Ovary (tissue), 9 donors: ENCODE data around the gene AKT1S1. TPM values are rescaled to one million over a fixed set of nuclear protein-coding genes. Genes with fewer than 3 reads are reported as not detected.

ENCODE experiments used
- DNase-seq, 5 donors: peaks; one replicate each; pipeline ENCODE4 v3.0.0-alpha.2; 2019 to 2020
- H3K27ac ChIP-seq, 2 donors: fragments of 200-600 bp; one replicate each; pipeline versions ENCODE4 v1.5.1 to v1.8.0; 2019 to 2022
- H3K27me3 ChIP-seq: fragments of 200-600 bp; one replicate; pipeline ENCODE4 v1.8.0; 2022
- H3K36me3 ChIP-seq: fragments of 200-600 bp; sonication (generic); one replicate; pipeline ENCODE4 v1.5.1; 2019
- H3K4me1 ChIP-seq: one replicate; pipeline ENCODE4 v1.8.1; 2013; ENCODE audit warnings: mild to moderate bottlenecking, moderate library complexity; ENCODE audit not compliant: insufficient read depth
- H3K4me3 ChIP-seq: fragments of 200-600 bp; sonication (generic); one replicate; pipeline ENCODE4 v1.5.1; 2017
- H3K9me3 ChIP-seq, 2 donors: fragments of 200-600 bp in 1 of 2; sonication (generic) in 1 of 2; one replicate each; pipeline versions ENCODE4 v1.5.1 to v1.8.1; 2013 to 2019; ENCODE audit warnings: mild to moderate bottlenecking in 1 of 2, moderate library complexity in 1 of 2
- EP300 ChIP-seq: sonication (generic); formaldehyde crosslinking; IDR thresholded peaks from one replicate; pipeline ENCODE4 v1.6.1; 2017; ENCODE audit warnings: antibody characterized with exemption
- POLR2A ChIP-seq: fragments of 450-650 bp; IDR thresholded peaks from one replicate; pipeline ENCODE4 v1.6.1; 2017; ENCODE audit warnings: antibody characterized with exemption, mild to moderate bottlenecking, moderate library complexity
- WGBS, 3 donors: extraction: QIAGEN DNeasy Blood & Tissue Kit in 1 of 3; methylation state at CpG; one replicate each; pipeline versions ENCODE4 v1.1.5 to v1.1.7; 2013 to 2017; 5-methylcytosine and 5-hydroxymethylcytosine counted together
- intact Hi-C, 4 donors: fragments of 100-400 bp; cut with DNase I; formaldehyde crosslinking; loops; one replicate each; pipeline versions ENCODE4 v1.11.0 to v1.15.1; 2022 to 2023
- polyA plus RNA-seq, 2 donors: library from polyadenylated mRNA; stranded (reverse); fragments of 200-250 nt in 1 of 2; fragments of 350-450 nt in 1 of 2; fragmentation: Illumina TruSeq in 1 of 2; extraction: RNeasy Lipid Tissue Mini Kit (QIAGEN cat#74804) in 1 of 2; gene quantifications; one replicate each; pipeline ENCODE4 v1.2.3, GENCODE V29; 2013 to 2014
- total RNA-seq, 7 donors: library from RNA; depleted of rRNA in 2 of 7; stranded (reverse); fragments of >200 nt in 2 of 7; fragmentation: NEBNext Ultra II Directional in 3 of 7; extraction: Animal tissue kit (Norgen Biotek cat#: 25700) in 3 of 7; gene quantifications; one replicate each; pipeline versions ENCODE4 v1.1.0 to v1.2.4, GENCODE V29; 2016 to 2023
- TF ChIP-seq, protein P1 (sequence below), 3 donors: fragments of 450-650 bp in 2 of 3; fragments of 200-600 bp in 1 of 3; IDR thresholded peaks; one replicate each; pipeline versions ENCODE4 v1.5.1 to v1.8.0; 2016 to 2022; ENCODE audit warnings: antibody characterized with exemption in 3 of 3, mild to moderate bottlenecking in 1 of 3
- donor health status: DM: no; HTN: no; CAD: no; lungs with moderate emphysema.
- donor health status: DM: no; HTN: no; CAD: no.
- donor health status: Bipolar disorder and iron deficiency.
- donor health status: DM: yes; HTN: yes; CAD: no.
- donor health status: DM: no; HTN: no; CAD: no.
- donor health status: DM: yes; HTN: yes; CAD: no.

Gene AKT1S1
- total and polyA plus RNA-seq, 9 donors = 10.6 to 45.3 (median 30.0) TPM

DNA sequence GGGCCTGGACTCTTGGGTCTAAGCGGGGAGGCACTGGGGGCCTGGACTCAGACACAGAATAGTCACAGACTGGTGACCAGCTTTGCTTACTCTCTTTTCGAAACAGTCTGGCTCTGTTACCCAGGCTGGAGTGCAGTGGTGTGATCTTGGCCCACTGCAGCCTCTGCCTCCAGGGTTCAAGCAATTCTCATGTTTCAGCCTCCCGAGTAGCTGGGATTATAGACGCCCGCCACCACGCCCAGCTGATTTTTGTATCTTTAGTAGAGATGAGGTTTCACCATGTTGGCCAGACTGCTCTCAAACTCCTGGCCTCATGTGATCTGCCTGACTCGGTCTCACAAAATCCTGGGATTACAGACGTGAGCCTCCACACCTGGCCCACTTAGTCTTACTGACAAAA is 48.0 kb downstream of the AKT1S1 start:
- WGBS, 3 donors = 92 to 93% (median 92%) methylated on average over 7 to 8 of the region's 8 CpGs
- Histone ChIP-seq H3K36me3 (no peaks in the 10 kb centered on the region), H3K4me3 (no peak overlapping the region), H3K4me1 (peaks cover 3% of the 10 kb centered on the region), H3K27ac (no peak overlapping the region), H3K27me3 (no peaks in the 10 kb centered on the region), H3K9me3 (no peaks in the 10 kb centered on the region)
- no peak for TF ChIP-seq EP300
- TF ChIP-seq POLR2A = no peak
- TF ChIP-seq, protein P1, sequence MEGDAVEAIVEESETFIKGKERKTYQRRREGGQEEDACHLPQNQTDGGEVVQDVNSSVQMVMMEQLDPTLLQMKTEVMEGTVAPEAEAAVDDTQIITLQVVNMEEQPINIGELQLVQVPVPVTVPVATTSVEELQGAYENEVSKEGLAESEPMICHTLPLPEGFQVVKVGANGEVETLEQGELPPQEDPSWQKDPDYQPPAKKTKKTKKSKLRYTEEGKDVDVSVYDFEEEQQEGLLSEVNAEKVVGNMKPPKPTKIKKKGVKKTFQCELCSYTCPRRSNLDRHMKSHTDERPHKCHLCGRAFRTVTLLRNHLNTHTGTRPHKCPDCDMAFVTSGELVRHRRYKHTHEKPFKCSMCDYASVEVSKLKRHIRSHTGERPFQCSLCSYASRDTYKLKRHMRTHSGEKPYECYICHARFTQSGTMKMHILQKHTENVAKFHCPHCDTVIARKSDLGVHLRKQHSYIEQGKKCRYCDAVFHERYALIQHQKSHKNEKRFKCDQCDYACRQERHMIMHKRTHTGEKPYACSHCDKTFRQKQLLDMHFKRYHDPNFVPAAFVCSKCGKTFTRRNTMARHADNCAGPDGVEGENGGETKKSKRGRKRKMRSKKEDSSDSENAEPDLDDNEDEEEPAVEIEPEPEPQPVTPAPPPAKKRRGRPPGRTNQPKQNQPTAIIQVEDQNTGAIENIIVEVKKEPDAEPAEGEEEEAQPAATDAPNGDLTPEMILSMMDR (IDR thresholded peaks at IDR 0.05) = no peak
- no peak for DNase-seq
- intact Hi-C loops = no loop called here

DNA sequence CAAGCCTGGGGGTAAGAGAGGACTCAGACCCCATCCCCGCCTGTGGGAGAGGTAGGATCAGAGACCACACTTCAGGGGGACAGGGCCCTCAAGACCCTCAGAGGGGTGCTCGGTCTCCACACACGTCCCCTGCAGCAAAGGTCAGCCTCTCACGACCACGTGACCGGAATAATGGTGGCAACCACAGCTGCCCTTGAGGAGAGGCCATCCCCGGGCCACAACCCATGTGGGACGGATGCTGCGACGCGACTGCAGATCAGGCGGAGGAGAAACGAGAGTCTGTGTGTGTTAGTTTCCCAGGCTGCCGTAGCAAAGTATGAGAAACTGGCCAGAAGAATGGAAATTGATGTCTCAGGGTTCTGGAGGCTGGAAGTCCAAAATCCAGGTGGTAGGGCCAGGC is 50.1 kb downstream of the AKT1S1 start:
- Histone ChIP-seq H3K4me1 (peaks cover 3% of the 10 kb centered on the region), H3K9me3 (no peaks in the 10 kb centered on the region), H3K27me3 (no peaks in the 10 kb centered on the region), H3K36me3 (no peaks in the 10 kb centered on the region), H3K27ac (no peak overlapping the region), H3K4me3 (no peak overlapping the region)
- DNase-seq = no peak
- intact Hi-C loops = no loop called here
- TF ChIP-seq POLR2A = no peak
- TF ChIP-seq, protein P1 (IDR thresholded peaks at IDR 0.05) = no peak
- TF ChIP-seq EP300 = no peak
- 82 to 86% (median 82%) methylated on average over 14 of the region's 14 CpGs for WGBS, 3 donors

DNA sequence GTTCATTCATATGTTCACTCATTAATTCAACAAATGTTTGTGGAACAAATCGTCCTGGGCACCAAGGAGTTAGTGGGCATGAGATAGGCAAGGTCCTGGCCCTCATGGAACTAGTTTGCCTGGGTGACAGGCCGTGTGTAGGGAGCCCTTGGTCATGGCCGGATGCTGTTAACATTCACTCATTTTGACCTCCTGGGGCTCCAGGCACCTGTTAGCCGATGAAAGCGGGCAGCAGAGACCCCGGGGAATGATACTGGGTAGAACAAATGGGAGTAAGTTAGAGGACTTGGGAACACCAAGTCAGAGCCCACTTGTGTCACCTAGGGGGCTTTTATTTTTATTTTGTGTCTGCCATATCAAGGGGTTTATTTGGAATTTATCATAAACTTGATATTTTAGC is 52.5 kb downstream of the AKT1S1 start:
- intact Hi-C loops = loop anchor here in 1 of 4 donors (5.0 kb wide), 1 partner anchor 33 kb away; no protein-coding TSS in a partner anchor
- H3K27ac ChIP-seq = no peak overlapping the region
- DNase-seq = no peak
- TF ChIP-seq, protein P1 (IDR thresholded peaks at IDR 0.05) = no peak
- TF ChIP-seq EP300 = no peak
- WGBS, 3 donors = 80 to 86% (median 82%) methylated on average over 6 of the region's 6 CpGs
- no peak overlapping the region for H3K4me3 ChIP-seq
- peaks cover 8% of the 10 kb centered on the region for H3K4me1 ChIP-seq
- no peaks in the 10 kb centered on the region for H3K36me3 ChIP-seq
- H3K27me3 ChIP-seq = no peaks in the 10 kb centered on the region
- H3K9me3 ChIP-seq = no peaks in the 10 kb centered on the region

DNA sequence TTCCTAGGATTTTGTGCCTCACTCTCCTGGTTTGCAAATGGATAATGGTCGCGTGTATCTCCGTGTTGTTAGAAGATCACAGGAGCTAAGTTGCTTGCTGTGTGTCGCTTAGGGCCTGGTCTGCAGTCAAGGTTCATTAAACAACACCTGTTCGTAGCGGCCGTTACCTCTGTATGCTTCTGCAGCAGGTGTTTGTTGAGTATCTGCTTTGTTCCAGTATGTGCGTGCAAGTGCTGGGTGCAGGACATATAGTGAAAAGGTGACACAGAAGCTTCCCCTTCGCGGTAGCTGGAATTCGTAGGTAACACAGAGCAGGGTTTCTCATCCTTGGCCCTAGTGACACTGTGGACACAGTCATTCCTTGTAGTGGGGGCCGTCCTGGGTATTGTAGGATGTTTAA is 53.7 kb downstream of the AKT1S1 start:
- TF ChIP-seq, protein P1 (IDR thresholded peaks at IDR 0.05) = no peak
- TF ChIP-seq EP300 = no peak
- no peak for TF ChIP-seq POLR2A
- Histone ChIP-seq H3K27ac (no peak overlapping the region), H3K36me3 (no peaks in the 10 kb centered on the region), H3K4me3 (no peak overlapping the region), H3K27me3 (no peaks in the 10 kb centered on the region), H3K4me1 (peaks cover 11% of the 10 kb centered on the region), H3K9me3 (no peaks in the 10 kb centered on the region)
- intact Hi-C loops = loop anchor here in 1 of 4 donors (5.0 kb wide), 1 partner anchor 34 kb away; no protein-coding TSS in a partner anchor
- 87 to 94% (median 87%) methylated on average over 12 of the region's 12 CpGs for WGBS, 3 donors
- DNase-seq = no peak
